ENCODE results near the gene C19orf85. TPM values are rescaled to one million over a fixed set of nuclear protein-coding genes. Genes with fewer than 3 reads are reported as not detected.

Gene C19orf85
- total RNA-seq, 4 donors from 2014 or later, result not detected

DNA sequence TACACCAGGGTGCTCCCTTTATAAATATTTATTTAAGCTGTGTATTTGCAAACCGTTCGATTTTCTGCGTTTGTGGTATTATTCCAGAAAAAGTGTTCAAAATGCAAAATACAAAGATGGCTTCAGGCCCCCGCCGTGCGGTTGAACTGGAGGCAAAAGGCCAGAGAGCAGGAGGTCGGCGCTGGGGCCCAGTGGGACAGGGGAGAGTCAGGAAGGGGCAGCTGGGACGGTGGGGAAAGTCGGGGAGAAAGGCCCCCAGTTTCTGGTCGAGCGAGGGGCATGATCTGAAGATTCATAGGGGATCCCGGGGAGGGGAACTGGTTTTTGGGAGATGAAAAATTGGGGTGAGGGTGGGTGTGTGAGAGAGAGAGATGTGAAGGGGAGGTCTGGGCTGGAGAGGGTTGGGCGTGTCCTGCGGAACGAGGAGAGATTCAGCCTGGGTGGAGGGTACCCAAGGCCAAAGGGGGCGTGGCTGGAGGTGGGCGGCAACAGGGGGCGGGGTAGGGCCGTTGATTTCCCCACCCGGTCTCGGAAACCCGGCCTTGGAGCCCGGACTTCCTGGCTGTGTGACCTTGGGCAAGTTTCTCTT lies 3.8 kb downstream of the C19orf85 start:
- peaks cover 27% of the 10 kb centered on the region for H3K4me1 ChIP-seq
- TF ChIP-seq POLR2A (IDR thresholded peaks at IDR 0.05) (no peak), POLR2AphosphoS5 (IDR thresholded peaks at IDR 0.05) (no peak), EP300 (IDR thresholded peaks at IDR 0.05) (no peak)
- TF ChIP-seq, protein P1, sequence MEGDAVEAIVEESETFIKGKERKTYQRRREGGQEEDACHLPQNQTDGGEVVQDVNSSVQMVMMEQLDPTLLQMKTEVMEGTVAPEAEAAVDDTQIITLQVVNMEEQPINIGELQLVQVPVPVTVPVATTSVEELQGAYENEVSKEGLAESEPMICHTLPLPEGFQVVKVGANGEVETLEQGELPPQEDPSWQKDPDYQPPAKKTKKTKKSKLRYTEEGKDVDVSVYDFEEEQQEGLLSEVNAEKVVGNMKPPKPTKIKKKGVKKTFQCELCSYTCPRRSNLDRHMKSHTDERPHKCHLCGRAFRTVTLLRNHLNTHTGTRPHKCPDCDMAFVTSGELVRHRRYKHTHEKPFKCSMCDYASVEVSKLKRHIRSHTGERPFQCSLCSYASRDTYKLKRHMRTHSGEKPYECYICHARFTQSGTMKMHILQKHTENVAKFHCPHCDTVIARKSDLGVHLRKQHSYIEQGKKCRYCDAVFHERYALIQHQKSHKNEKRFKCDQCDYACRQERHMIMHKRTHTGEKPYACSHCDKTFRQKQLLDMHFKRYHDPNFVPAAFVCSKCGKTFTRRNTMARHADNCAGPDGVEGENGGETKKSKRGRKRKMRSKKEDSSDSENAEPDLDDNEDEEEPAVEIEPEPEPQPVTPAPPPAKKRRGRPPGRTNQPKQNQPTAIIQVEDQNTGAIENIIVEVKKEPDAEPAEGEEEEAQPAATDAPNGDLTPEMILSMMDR (IDR thresholded peaks at IDR 0.05), result no peak
- H3K27ac ChIP-seq, result peak overlapping the region; percentile 88
- no peaks in the 10 kb centered on the region for H3K9me3 ChIP-seq
- peak; percentile 92 to 93 for DNase-seq (ENCODE audit: low spot score in 2 of 2)
- peaks cover 8% of the 10 kb centered on the region for H3K36me3 ChIP-seq
- 8% methylated on average over 24 of the region's 24 CpGs for WGBS
- H3K27me3 ChIP-seq, result no peaks in the 10 kb centered on the region
- H3K4me3 ChIP-seq, result peak overlapping the region; percentile 63

DNA sequence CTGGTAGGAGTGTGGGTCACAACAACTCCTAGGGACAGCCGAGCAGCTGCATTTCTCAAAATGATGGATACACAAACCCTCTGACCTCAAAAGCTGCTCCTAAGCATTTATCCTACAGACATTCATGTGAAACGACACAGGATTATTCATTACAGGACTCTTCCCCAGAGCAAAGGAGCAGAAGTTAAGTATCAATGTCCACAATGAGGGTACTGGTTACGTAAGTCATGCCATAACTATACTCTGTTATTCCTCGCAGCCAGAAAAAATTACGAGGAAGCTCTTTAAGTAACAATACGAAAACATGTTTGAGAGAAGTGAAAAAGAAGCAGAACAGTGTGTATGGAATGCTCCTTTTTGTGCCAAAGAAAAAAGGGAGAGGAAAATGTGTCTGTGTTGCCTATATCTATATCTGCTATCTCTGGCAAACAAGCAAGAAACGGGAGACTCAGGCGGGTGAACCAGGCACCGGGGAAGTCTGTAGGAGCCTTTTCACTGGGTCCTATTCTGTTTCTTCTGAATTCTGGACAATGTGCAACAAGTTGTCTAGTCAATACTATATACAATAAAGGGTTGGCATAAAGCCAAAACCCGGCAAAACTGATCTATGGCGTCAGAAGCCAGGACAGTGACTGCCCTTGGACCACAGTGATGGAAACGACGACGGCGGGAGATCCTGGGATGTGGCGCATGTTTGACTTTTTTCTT lies 4.4 kb downstream of the C19orf85 start:
- Histone ChIP-seq H3K27ac (no peak overlapping the region), H3K27me3 (no peaks in the 10 kb centered on the region), H3K36me3 (peaks cover 14% of the 10 kb centered on the region), H3K9me3 (no peaks in the 10 kb centered on the region), H3K4me3 (peak overlapping the region; percentile 63), H3K4me1 (peaks cover 27% of the 10 kb centered on the region)
- WGBS, result 14% methylated on average over 16 of the region's 16 CpGs
- no peak for TF ChIP-seq POLR2AphosphoS5 (IDR thresholded peaks at IDR 0.05)
- TF ChIP-seq, protein P1 (IDR thresholded peaks at IDR 0.05), result no peak
- no peak for TF ChIP-seq EP300 (IDR thresholded peaks at IDR 0.05)
- no peak for TF ChIP-seq POLR2A (IDR thresholded peaks at IDR 0.05)
- no peak for DNase-seq (ENCODE audit: low spot score in 2 of 2)

DNA sequence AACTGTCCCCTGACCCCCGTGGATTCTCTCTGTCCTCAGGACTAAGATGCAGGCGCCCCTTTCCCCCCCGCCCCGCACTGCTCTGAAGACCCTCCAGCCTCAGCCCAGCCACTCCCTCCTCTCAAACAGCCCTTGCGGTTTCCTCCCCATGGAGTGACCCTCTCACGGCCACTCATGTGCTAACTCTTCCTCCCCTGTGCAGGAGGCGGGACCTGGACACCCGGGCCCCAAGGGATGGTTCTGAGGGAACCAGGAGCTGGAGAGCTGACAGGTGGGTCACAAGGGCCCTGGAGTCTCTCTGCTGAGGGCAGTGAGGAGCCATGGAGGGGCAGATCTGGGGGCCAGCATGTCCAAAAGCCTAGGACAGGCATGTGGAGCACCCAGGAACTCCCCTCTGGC lies 5.0 kb downstream of the C19orf85 start:
- no peak overlapping the region for H3K4me3 ChIP-seq

DNA sequence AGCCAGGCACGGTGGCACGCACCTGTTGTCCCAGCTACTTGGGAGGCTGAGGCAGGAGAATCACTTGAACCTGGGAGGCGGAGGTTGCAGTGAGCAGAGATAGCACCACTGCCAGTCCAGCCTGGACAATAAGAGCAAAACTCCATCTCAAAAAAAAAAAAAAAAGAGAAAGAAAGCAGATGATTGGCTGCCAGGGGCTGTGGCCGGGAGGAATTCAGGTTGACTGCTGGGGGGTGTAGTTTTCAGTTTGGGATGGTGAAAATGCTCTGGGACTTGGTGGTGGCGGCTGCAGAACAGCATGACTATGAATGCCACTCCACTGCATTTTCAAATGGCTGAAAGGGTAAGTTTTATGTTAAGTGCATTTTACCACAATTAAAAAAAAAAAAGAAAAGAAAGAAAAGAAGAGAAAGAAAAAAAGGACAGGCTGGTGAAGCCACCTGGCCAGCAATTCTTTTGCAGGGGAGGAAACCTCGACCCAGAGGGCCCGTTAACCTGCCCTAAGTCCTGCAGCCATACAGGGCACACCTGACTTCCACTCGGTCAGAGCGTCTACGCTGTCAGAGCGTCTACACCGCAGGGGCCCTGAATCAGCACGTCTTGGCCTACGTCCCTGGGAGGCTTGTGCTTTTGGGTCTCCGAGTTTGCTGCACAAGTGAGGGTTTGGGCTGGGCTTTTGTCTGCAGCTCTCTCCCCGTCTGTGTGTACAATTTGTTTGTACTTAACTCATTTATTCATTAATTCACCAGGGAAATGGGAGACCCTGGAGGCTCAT lies 6.7 kb downstream of the C19orf85 start:
- H3K27ac ChIP-seq, result no peak overlapping the region
- no peak for DNase-seq (ENCODE audit: low spot score in 2 of 2)
- no peak overlapping the region for H3K4me3 ChIP-seq
- H3K36me3 ChIP-seq, result peaks cover 20% of the 10 kb centered on the region
- 84% methylated on average over 16 of the region's 16 CpGs for WGBS
- TF ChIP-seq, protein P1 (IDR thresholded peaks at IDR 0.05), result no peak
- TF ChIP-seq POLR2AphosphoS5 (IDR thresholded peaks at IDR 0.05) (no peak), POLR2A (IDR thresholded peaks at IDR 0.05) (no peak), EP300 (IDR thresholded peaks at IDR 0.05) (no peak)
- H3K9me3 ChIP-seq, result no peaks in the 10 kb centered on the region
- H3K27me3 ChIP-seq, result peaks cover under 1% of the 10 kb centered on the region
- H3K4me1 ChIP-seq, result peaks cover 29% of the 10 kb centered on the region

More for the DNA sequence above, 5.0 kb downstream of the C19orf85 start:
- no peaks in the 10 kb centered on the region for H3K9me3 ChIP-seq
- no peaks in the 10 kb centered on the region for H3K27me3 ChIP-seq
- H3K36me3 ChIP-seq, result peaks cover 20% of the 10 kb centered on the region
- no peak for DNase-seq (ENCODE audit: low spot score in 2 of 2)
- no peak overlapping the region for H3K27ac ChIP-seq
- TF ChIP-seq, protein P1 (IDR thresholded peaks at IDR 0.05), result no peak
- TF ChIP-seq POLR2AphosphoS5 (IDR thresholded peaks at IDR 0.05) (no peak), POLR2A (IDR thresholded peaks at IDR 0.05) (no peak), EP300 (IDR thresholded peaks at IDR 0.05) (no peak)
- peaks cover 27% of the 10 kb centered on the region for H3K4me1 ChIP-seq
- 65% methylated on average over 8 of the region's 8 CpGs for WGBS

DNA sequence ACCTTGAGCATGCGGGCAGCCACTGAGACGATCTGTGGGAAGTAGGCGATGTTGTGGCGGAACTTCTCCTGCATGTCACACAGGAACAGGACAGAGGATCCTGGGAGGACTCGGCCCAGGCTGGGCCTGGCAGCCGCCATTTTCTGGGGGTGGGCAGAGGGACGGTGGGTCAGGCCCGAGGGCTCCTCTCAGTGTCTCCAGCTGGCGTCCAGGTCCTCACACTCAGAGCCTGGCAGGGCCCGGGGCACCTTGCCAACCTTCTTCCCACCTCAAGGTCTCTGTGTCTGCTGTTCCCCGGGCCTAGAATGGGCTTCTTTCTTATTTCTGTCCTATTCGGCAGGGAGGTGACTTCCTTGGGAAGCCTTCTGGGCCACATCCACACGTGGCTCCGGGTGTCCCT lies 8.2 kb downstream of the C19orf85 start:
- Histone ChIP-seq H3K9me3 (no peaks in the 10 kb centered on the region), H3K36me3 (peaks cover 20% of the 10 kb centered on the region), H3K27me3 (peaks cover 16% of the 10 kb centered on the region), H3K4me1 (peaks cover 39% of the 10 kb centered on the region), H3K27ac (no peak overlapping the region), H3K4me3 (no peak overlapping the region)
- DNase-seq (ENCODE audit: low spot score in 2 of 2), result no peak
- TF ChIP-seq POLR2AphosphoS5 (IDR thresholded peaks at IDR 0.05) (no peak), POLR2A (IDR thresholded peaks at IDR 0.05) (no peak), EP300 (IDR thresholded peaks at IDR 0.05) (no peak)
- TF ChIP-seq, protein P1 (IDR thresholded peaks at IDR 0.05), result no peak
- whole genome bisulfite sequencing, result 87% methylated on average over 14 of the region's 14 CpGs

Measured in suprapubic skin (tissue), 4 donors.